Right hindlimb (tissue), 1 donor: ENCODE measurements around the gene OR4A15.

Source experiments
- DNase-seq: peaks from one replicate; pipeline ENCODE4 v3.0.0-alpha.2; 2018

The OR4A15 gene

GRCh38 chr11:55367674-55368073 is at the start of gene OR4A15:
TSS of gene OR4A15 (plus strand) at chr11:55367974. CDS start at chr11:55367974, 0 bp downstream.
- DNase-seq = no peak

DNA sequence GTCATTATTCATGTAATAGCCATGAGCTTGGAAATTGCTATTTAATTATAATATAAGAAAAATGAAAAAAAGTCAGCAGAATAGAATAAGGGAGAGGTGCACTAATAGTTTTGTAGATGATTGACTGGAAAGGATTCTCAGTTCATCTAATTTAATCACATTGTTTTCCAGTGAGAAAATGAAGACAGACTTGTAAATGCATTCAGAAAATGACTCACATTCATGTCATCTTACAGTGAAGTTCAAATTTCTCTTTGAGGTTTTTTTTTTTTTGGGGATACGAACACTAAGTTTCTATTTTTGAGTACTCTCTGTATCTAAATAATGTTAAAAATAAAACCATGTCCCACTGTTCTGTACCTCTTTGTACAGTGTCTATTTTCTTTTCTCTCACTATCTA is 43.3 kb upstream of the OR4A15 start:
- DNase-seq = no peak

GRCh38 chr11:55342901-55343300 is 24.9 kb upstream of the OR4A15 start, which contains the start of gene OR4A16:
TSS of gene OR4A16 (plus strand) at chr11:55343201. CDS start at chr11:55343201, 0 bp downstream.
- DNase-seq = no peak

DNA sequence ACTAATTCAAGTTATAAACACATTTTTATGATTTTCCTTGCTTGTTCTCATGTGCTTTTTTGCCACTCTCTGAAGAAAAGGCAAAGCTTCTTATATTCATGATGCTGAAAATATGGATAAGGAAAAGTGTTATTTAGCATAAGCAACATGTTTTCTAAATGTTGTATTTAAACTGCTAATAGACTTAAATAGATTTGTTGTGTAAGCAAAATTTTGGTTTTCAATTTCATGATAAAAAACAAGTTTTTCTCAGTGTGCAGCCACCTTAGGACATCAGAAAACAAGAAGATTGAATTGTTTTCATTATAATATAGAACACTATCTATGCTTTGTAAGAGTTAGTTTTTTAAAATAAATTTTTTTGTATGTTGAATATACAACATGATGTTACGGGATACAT is 22.5 kb upstream of the OR4A15 start:
- DNase-seq = no peak

- no peak for DNase-seq
Measured at GRCh38 chr11:55349032-55349431, 18.7 kb upstream of the OR4A15 start.

- no peak for DNase-seq
Measured at GRCh38 chr11:55357560-55358184, 10.1 kb upstream of the OR4A15 start.

- DNase-seq = no peak
Measured at GRCh38 chr11:55401011-55401410, 33.2 kb downstream of the OR4A15 start.
